HL-60 (cell line): ENCODE data around the gene KRTAP5-9.
"Not testable (repeated sequence)": the region's sequence is repeated elsewhere in the genome, so short reads cannot be mapped to it uniquely, and the experiment has no call there.

Source experiments
- CTCF ChIP-seq: IDR thresholded peaks from one replicate; pipeline ENCODE4 v1.5.1; 2011; ENCODE audit warnings: low read length, control low read depth, inconsistent platforms; ENCODE audit not compliant: insufficient read depth
- GABPA ChIP-seq: IDR thresholded peaks from 2 replicates; pipeline ENCODE4 v1.6.1; 2012; ENCODE audit warnings: low read depth
- REST ChIP-seq: IDR thresholded peaks from 2 replicates; pipeline ENCODE4 v1.6.1; 2012; ENCODE audit warnings: low read depth; ENCODE audit not compliant: insufficient replicate concordance

GRCh38 chr11:71582969-71583368 lies 34.7 kb downstream of the KRTAP5-9 start:
- not testable (repeated sequence) for TF ChIP-seq CTCF, REST, GABPA
